Activated CD4-positive, alpha-beta T cell treated with anti-CD3 and anti-CD28 coated beads for 4 hours (primary cell): ENCODE measurements around the gene UBQLN1.
"Not testable (repeated sequence)": the region's sequence is repeated elsewhere in the genome, so short reads cannot be mapped to it uniquely, and the experiment has no call there.

Source experiments
- DNase-seq, 2 donors: peaks; one replicate each; pipeline ENCODE4 v3.0.0-alpha.2; 2020

The UBQLN1 gene

GRCh38 chr9:83629433-83630104 is 78.2 kb downstream of the UBQLN1 start:
- DNase-seq, result no peak

- DNase-seq, result no peak
Measured at GRCh38 chr9:83628540-83628939, 79.2 kb downstream of the UBQLN1 start.

- DNase-seq, result no peak
Measured at GRCh38 chr9:83625178-83625577, 82.6 kb downstream of the UBQLN1 start.

- peak in 1 of 2 donors; percentile 4 for DNase-seq
Measured at GRCh38 chr9:83623679-83624076, 84.1 kb downstream of the UBQLN1 start.

- DNase-seq, result peak; percentile 48 to 56
Measured at GRCh38 chr9:83622939-83623678, 84.6 kb downstream of the UBQLN1 start, which contains the start of gene IDNK. TSS of gene IDNK (plus strand) at chr9:83623143. CDS start at chr9:83623172, 29 bp downstream.

GRCh38 chr9:83622433-83622938 is 85.3 kb downstream of the UBQLN1 start:
- peak in 1 of 2 donors; percentile 61 for DNase-seq

GRCh38 chr9:83620841-83621636 is 86.7 kb downstream of the UBQLN1 start:
- peak; percentile 30 to 43 for DNase-seq

GRCh38 chr9:83617299-83617698 is 90.5 kb downstream of the UBQLN1 start:
- DNase-seq, result no peak

GRCh38 chr9:83613298-83613697 is 94.5 kb downstream of the UBQLN1 start:
- not testable (repeated sequence) for DNase-seq
